H1 (cell line): ENCODE measurements around the gene CPLX1. TPM values are rescaled to one million over a fixed set of nuclear protein-coding genes. Genes with fewer than 3 reads are reported as not detected.

Experiments used
- CHD2 ChIP-seq: IDR thresholded peaks from 2 replicates; pipeline ENCODE4 v1.6.1; 2012; ENCODE audit warnings: low read length, improper control_type of control experiment
- CREB1 ChIP-seq: IDR thresholded peaks from 2 replicates; pipeline ENCODE4 v1.6.1; 2012; ENCODE audit warnings: inconsistent platforms
- SRF ChIP-seq: IDR thresholded peaks from 2 replicates; pipeline ENCODE4 v1.6.1; 2011; ENCODE audit warnings: mild to moderate bottlenecking, low read depth, low read length, moderate library complexity
- polyA plus RNA-seq, 7 experiments: library from polyadenylated mRNA; depleted of rRNA in 3 of 7; stranded (reverse) in 5 of 7; unstranded in 2 of 7; fragments of >200 nt in 5 of 7; fragments of 200-250 nt in 2 of 7; gene quantifications; 1 replicate in 5 of 7; 2 replicates in 1 of 7; 4 replicates in 1 of 7; pipeline versions ENCODE4 v1.2.1 to v1.2.3, GENCODE V29; 2011 to 2013; ENCODE audit warnings: missing spikeins in 2 of 7, mixed read lengths in 2 of 7
- total RNA-seq: library from RNA; stranded (reverse); fragmentation: NEBNext Ultra II Directional; extraction: Animal tissue kit (Norgen Biotek cat#: 25700); gene quantifications from 2 replicates; pipeline ENCODE4 v1.2.1, GENCODE V29; 2021

The CPLX1 gene
- total and polyA plus RNA-seq, 2 of the 8 experiments (the other 6 are each of a cell fraction or from before 2014, with no cell fraction given) = 0.32 to 0.56 TPM

GRCh38 chr4:864456-865120, 38.7 kb upstream of the CPLX1 start (continued):
- TF ChIP-seq CREB1 (no peak), CHD2 (no peak), SRF (no peak)
